Body of pancreas (tissue), 4 donors: ENCODE measurements around the gene IL6R. TPM values are rescaled to one million over a fixed set of nuclear protein-coding genes. Genes with fewer than 3 reads are reported as not detected.
"Not testable (repeated sequence)": the region's sequence is repeated elsewhere in the genome, so short reads cannot be mapped to it uniquely, and the experiment has no call there.

ENCODE experiments used
- ATAC-seq: fragments of 150-250 bp; one replicate; pipeline ENCODE4 v1.9.1; 2016
- DNase-seq, 4 donors: peaks; one replicate each; pipeline ENCODE4 v3.0.0-alpha.2; 2019
- H3K27ac ChIP-seq, 4 donors: fragments of 200-600 bp; sonication (generic); 1 replicate in 3 of 4; 2 replicates in 1 of 4; pipeline versions ENCODE4 v1.5.1 to v1.6.1; 2016 to 2019; ENCODE audit warnings: mild to moderate bottlenecking in 1 of 4, mixed read lengths in 1 of 4, moderate library complexity in 1 of 4
- H3K27me3 ChIP-seq, 2 donors: fragments of 200-600 bp; sonication (generic); one replicate each; pipeline ENCODE4 v1.6.0; 2016; ENCODE audit warnings: mild to moderate bottlenecking in 1 of 2
- H3K36me3 ChIP-seq, 2 donors: fragments of 200-600 bp; sonication (generic); replicated peaks in 1 of 2; 2 replicates each; pipeline ENCODE4 v1.5.1; 2016; ENCODE audit warnings: low read depth in 2 of 2; ENCODE audit not compliant: insufficient read depth in 1 of 2
- H3K4me1 ChIP-seq: fragments of 200-600 bp; sonication (generic); one replicate; pipeline ENCODE4 v1.6.0; 2016
- H3K4me3 ChIP-seq, 2 donors: fragments of 200-600 bp; sonication (generic); 1 replicate in 1 of 2; 2 replicates in 1 of 2; pipeline ENCODE4 v1.5.1; 2016 to 2019
- H3K9me3 ChIP-seq, 3 donors: fragments of 200-600 bp; sonication (generic); 1 replicate in 2 of 3; 2 replicates in 1 of 3; pipeline ENCODE4 v1.5.1; 2016
- POLR2A ChIP-seq, 3 donors: fragments of 450-650 bp; IDR thresholded peaks; one replicate each; pipeline ENCODE4 v1.6.1; 2016; ENCODE audit warnings: antibody characterized with exemption in 3 of 3, mild to moderate bottlenecking in 2 of 3
- WGBS, 2 donors: methylation state at CpG; one replicate each; pipeline ENCODE4 v1.1.5; 2017; 5-methylcytosine and 5-hydroxymethylcytosine counted together
- intact Hi-C: fragments of 100-400 bp; cut with DNase I; formaldehyde crosslinking; loops from one replicate; pipeline ENCODE4 v1.15.1; 2023
- total RNA-seq, 2 donors: library from RNA; depleted of rRNA; stranded (reverse); fragments of >200 nt; gene quantifications; one replicate each; pipeline ENCODE4 v1.1.0, GENCODE V29; 2016
- TF ChIP-seq, protein P1 (sequence below), 7 experiments: fragments of 450-650 bp in 4 of 7; fragments of 200-600 bp in 3 of 7; sonication (generic) in 3 of 7; IDR thresholded peaks; one replicate each; pipeline ENCODE4 v1.5.1; 2016 to 2019; ENCODE audit warnings: antibody characterized with exemption in 7 of 7

IL6R gene
- total RNA-seq, 2 donors from 2014 or later = 5.9 to 13.5 TPM

GRCh38 chr1:154419620-154420571 is 14.8 kb downstream of the IL6R start:
- WGBS, 2 donors = 19 to 21% methylated on average over 12 to 13 of the region's 13 CpGs
- Histone ChIP-seq H3K4me3 (no peak overlapping the region), H3K36me3 (no peaks in the 10 kb centered on the region), H3K4me1 (peaks cover 72% of the 10 kb centered on the region), H3K27ac (peak overlapping the region; percentile 95 to 99 (median 96)), H3K9me3 (no peaks in the 10 kb centered on the region), H3K27me3 (no peaks in the 10 kb centered on the region)
- ATAC-seq (peak; percentile 72), DNase-seq (peak; percentile 91 to 97 (median 96))
- peak in 2 of 3 donors; percentile 59 to 66 for TF ChIP-seq POLR2A (IDR thresholded peaks at IDR 0.05)
- TF ChIP-seq, protein P1, sequence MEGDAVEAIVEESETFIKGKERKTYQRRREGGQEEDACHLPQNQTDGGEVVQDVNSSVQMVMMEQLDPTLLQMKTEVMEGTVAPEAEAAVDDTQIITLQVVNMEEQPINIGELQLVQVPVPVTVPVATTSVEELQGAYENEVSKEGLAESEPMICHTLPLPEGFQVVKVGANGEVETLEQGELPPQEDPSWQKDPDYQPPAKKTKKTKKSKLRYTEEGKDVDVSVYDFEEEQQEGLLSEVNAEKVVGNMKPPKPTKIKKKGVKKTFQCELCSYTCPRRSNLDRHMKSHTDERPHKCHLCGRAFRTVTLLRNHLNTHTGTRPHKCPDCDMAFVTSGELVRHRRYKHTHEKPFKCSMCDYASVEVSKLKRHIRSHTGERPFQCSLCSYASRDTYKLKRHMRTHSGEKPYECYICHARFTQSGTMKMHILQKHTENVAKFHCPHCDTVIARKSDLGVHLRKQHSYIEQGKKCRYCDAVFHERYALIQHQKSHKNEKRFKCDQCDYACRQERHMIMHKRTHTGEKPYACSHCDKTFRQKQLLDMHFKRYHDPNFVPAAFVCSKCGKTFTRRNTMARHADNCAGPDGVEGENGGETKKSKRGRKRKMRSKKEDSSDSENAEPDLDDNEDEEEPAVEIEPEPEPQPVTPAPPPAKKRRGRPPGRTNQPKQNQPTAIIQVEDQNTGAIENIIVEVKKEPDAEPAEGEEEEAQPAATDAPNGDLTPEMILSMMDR (IDR thresholded peaks at IDR 0.05) = no peak
- intact Hi-C loops = no loop called here

- WGBS, 2 donors = 75 to 79% methylated on average over 10 of the region's 10 CpGs
- intact Hi-C loops = no loop called here
- ATAC-seq = no peak
Observed at GRCh38 chr1:154420961-154421924, 16.1 kb downstream of the IL6R start.

DNA sequence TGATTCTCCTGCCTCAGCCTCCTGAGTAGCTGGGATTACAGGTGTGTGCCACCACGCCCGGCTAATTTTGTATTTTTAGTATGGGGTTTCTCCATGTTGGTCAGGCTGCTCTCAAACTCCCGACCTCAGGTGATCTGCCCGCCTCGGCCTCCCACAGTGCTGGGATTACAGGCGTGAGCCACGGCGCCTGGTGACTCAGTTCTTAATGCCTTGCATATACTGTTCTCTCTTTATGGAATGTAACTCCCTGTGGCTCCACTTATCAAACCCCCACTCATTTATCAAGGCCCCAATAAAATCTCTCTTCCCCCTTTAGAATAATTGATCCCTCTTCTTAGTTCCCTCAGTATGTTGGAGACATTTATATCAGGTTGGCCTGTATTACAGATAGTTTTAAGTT is 16.9 kb downstream of the IL6R start:
- intact Hi-C loops = loop anchor here (2.0 kb wide), 1 partner anchor 15 kb away; no protein-coding TSS in a partner anchor
- 93 to 95% methylated on average over 8 of the region's 8 CpGs for WGBS, 2 donors
- not testable (repeated sequence) for H3K4me3 ChIP-seq, H3K27me3 ChIP-seq, DNase-seq, ATAC-seq, H3K27ac ChIP-seq, H3K36me3 ChIP-seq, H3K9me3 ChIP-seq
- peaks cover 81% of the 10 kb centered on the region for H3K4me1 ChIP-seq

More at GRCh38 chr1:154420961-154421924, 16.1 kb downstream of the IL6R start:
- Histone ChIP-seq H3K9me3 (no peaks in the 10 kb centered on the region), H3K36me3 (no peaks in the 10 kb centered on the region), H3K27ac (peak overlapping the region; percentile 95 to 99 (median 96)), H3K27me3 (no peaks in the 10 kb centered on the region), H3K4me1 (peaks cover 75% of the 10 kb centered on the region), H3K4me3 (no peak overlapping the region)
- DNase-seq = no peak
- TF ChIP-seq, protein P1 (IDR thresholded peaks at IDR 0.05) = no peak
- no peak for TF ChIP-seq POLR2A (IDR thresholded peaks at IDR 0.05)

- no peak for TF ChIP-seq POLR2A (IDR thresholded peaks at IDR 0.05)
- TF ChIP-seq, protein P1 (IDR thresholded peaks at IDR 0.05) = no peak
- DNase-seq (no peak), ATAC-seq (no peak)
- Histone ChIP-seq H3K4me1 (peaks cover 83% of the 10 kb centered on the region), H3K27me3 (no peaks in the 10 kb centered on the region), H3K36me3 (no peaks in the 10 kb centered on the region), H3K9me3 (no peaks in the 10 kb centered on the region), H3K4me3 (no peak overlapping the region), H3K27ac (peak overlapping the region in 2 of 4 donors; percentile 8 to 68)
- 74 to 80% methylated on average over 9 of the region's 9 CpGs for WGBS, 2 donors
- intact Hi-C loops = loop anchor here (2.0 kb wide), 1 partner anchor 16 kb away; no protein-coding TSS in a partner anchor
Observed at GRCh38 chr1:154422521-154422920, 17.4 kb downstream of the IL6R start.
